LNCAP (cell line): ENCODE data around the gene MORN1.

Experiments
- TF ChIP-seq, protein P1 (sequence below): fragments of 450-650 bp; IDR thresholded peaks from 2 replicates; pipeline ENCODE4 v1.5.1; 2017; ENCODE audit warnings: mild to moderate bottlenecking

Gene MORN1

DNA sequence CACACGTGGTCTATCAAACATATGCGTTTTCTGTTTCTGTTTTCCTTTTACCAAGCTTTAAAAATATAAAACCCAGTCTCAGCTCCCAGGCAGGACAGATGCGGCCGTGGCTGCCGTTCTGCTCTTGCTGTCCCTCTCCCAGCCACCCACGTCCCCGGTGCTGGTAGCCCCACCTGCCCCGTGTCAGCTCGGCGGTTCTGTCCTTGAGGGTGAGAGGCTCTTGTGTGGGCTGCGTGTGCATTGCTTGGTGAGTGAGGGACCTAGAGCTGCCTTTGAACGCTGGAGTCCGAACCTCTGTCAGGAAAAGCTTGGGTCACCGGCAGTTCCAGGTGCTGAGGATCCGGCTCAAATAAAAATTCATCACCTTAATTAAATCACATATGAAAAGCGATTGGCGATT, 4.7 kb upstream of the MORN1 start:
- TF ChIP-seq, protein P1, sequence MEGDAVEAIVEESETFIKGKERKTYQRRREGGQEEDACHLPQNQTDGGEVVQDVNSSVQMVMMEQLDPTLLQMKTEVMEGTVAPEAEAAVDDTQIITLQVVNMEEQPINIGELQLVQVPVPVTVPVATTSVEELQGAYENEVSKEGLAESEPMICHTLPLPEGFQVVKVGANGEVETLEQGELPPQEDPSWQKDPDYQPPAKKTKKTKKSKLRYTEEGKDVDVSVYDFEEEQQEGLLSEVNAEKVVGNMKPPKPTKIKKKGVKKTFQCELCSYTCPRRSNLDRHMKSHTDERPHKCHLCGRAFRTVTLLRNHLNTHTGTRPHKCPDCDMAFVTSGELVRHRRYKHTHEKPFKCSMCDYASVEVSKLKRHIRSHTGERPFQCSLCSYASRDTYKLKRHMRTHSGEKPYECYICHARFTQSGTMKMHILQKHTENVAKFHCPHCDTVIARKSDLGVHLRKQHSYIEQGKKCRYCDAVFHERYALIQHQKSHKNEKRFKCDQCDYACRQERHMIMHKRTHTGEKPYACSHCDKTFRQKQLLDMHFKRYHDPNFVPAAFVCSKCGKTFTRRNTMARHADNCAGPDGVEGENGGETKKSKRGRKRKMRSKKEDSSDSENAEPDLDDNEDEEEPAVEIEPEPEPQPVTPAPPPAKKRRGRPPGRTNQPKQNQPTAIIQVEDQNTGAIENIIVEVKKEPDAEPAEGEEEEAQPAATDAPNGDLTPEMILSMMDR: no peak

DNA sequence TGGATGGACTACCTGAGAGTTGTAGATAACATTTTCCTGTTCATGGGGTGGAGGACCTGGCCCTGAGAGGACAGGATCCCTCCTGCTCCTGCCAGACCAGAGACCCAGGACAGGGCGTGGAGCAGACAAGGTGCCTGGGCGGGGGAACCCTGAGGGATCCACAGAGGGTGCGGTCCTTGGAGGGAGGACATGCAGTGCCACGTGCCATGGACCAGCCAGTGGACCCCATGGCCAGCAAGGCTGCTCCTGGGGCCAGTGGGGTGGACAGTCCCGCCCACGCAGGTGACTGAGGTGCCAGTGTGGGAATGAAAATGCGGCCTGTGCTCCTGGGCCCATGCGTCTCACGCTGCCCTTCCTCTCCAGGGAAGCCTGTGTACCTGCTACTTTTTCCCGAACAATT, 3.9 kb upstream of the MORN1 start:
- TF ChIP-seq, protein P1: no peak

DNA sequence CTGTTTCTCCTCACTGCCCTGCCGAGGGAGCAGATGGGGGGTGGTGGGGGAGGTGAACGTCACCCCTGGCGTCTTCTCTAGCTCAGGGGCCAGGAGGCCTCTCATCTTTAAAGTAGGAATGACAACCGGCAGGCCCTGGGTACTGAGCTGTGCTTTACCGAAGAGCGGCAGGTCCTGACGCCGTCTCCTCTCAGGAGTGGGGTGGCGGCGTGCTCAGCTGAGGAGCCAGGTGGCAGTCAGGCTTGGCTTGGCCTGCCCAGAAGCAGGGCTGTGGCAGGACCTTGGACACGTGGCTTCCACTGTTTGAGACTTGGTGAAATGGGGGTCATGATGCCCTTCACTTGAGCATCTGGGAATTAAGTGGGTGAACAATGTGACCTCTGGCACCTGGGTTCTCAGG, 3.4 kb upstream of the MORN1 start:
- TF ChIP-seq, protein P1: no peak

DNA sequence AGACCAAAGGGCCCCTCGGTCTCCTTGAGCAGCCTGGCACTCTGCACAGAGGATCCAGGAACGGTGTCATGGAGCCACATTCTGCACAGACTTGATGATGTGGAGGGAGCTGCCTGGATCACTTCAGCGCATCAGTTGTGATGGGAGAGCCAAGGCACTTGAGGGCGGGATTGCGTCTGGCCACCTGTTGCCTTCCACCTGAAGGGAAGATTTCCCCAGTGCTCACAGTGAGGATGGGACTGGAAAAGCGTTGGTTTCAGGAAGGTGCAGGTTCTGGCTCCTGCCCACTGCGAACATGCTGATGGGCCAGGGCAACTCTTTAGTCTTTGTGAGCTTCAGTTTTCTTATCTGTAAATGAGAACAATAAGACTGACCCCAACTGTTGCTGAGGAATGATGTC, 2.9 kb upstream of the MORN1 start:
- TF ChIP-seq, protein P1: no peak

DNA sequence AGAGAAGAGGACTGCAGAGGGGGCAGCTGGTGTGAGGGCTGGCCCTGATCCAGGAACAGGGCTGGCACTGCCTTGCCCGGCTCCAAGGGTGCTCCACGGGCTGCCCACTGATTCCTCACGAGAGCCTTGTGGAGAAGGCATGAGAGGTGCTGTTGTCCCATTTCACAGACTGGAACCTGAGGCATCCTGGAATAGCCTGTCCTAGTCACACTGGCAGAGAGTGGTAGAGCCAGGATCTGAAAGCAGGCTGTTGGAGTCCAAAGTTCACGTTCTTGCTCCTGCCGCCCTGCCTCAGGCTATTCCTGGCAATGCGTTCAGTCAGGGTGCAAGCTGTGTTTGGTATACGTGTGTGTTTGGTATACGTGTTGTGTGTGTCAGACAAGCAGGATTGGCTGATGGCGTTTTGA, 2.1 kb upstream of the MORN1 start:
- TF ChIP-seq, protein P1: no peak

DNA sequence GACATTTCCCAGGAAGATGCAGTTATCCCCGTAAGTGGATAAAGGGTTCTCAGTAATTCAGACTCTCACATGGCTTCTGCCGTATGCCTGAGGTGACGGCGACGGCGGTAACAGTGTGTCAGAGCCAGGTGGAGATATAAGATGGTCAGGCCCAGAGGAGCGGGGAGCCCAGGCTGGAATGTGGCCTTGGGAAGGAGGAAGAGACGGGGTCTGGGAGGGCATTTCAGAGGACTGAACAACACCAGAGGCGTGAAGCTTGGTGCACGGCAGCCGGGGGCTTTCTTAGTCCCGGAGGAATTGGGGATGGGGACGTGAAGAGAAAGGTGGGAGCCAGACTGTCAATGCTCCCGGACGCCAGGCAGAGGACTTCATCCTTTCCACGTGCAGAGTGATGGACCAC, 1.3 kb upstream of the MORN1 start:
- TF ChIP-seq, protein P1: no peak

DNA sequence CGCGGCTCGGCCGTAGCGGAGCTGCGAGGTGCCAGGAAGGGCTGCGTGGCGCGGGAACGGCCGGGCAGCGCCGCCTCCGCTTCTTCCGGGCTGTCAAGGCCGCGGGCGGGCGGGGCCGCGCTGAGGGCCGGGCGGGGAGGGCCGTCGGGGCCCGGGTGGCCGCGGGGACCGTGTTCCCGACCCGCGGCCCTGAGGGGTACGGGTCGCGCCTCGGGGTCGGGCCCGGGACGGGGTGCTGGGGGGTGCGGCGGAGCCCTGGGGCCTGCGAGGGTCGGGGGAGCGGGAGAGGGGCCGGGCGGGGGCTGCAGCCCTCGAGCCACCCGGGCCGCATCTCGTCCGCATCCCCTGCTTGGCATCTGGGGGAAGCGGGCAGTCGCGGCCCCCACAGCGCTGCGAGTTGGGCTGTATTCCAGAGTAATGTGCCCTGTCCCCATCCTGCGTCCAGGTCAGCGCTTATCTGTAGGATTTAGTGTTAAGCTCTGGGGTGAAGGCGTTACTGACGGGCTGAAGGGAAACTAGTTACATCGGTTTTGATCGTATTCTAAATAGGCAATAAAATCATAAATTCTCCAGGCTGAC, 666 bp upstream of the MORN1 start:
- TF ChIP-seq, protein P1: no peak

DNA sequence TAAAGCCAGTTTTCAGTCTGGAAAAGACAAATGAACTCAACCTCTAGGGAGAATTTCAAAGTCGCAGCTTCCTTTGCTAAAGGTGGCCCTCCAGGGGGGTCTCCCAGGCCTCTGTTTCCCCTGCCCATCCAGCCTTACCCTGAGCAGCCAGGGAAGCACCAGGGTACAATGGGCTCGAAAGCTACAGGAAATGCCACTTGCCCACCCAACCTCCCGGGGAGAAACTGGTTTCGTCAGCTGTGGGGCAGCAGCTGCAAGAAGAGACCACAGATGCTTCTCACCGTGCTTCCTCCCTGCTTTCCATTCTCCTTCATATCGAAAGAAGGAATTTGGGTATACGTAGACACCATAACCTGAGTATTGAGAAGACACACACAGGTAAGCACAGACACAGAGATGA, 1.7 kb downstream of the MORN1 start:
- TF ChIP-seq, protein P1: no peak
